Upper lobe of right lung (tissue), 1 donor: ENCODE data around the gene CALU. TPM values are rescaled to one million over a fixed set of nuclear protein-coding genes. Genes with fewer than 3 reads are reported as not detected.

Experiments used
- ATAC-seq: fragments of 200-7000 bp; cut with Tn5 transposase; one replicate; pipeline ENCODE4 v1.9.1; 2020; ENCODE audit warnings: mild to moderate bottlenecking, moderate library complexity
- DNase-seq: peaks from one replicate; pipeline ENCODE4 v3.0.0-alpha.2; 2020
- H3K27ac ChIP-seq: fragments of 200-600 bp; one replicate; pipeline ENCODE4 v1.8.0; 2022
- H3K27me3 ChIP-seq: fragments of 200-600 bp; one replicate; pipeline ENCODE4 v1.8.0; 2022; ENCODE audit warnings: mild to moderate bottlenecking
- H3K36me3 ChIP-seq: fragments of 200-600 bp; one replicate; pipeline ENCODE4 v1.8.0; 2022
- H3K4me1 ChIP-seq: fragments of 200-600 bp; one replicate; pipeline ENCODE4 v1.8.0; 2022
- H3K4me3 ChIP-seq: fragments of 200-600 bp; one replicate; pipeline ENCODE4 v1.8.0; 2022; ENCODE audit warnings: mild to moderate bottlenecking
- H3K9me3 ChIP-seq: fragments of 200-600 bp; one replicate; pipeline ENCODE4 v1.8.0; 2022
- CTCF ChIP-seq: fragments of 200-600 bp; IDR thresholded peaks from one replicate; pipeline ENCODE4 v1.8.0; 2022; ENCODE audit warnings: antibody characterized with exemption
- intact Hi-C: fragments of 100-400 bp; cut with DNase I; formaldehyde crosslinking; loops from one replicate; pipeline ENCODE4 v1.11.0; 2022
- total RNA-seq: library from RNA; stranded (reverse); fragmentation: NEBNext Ultra II Directional; extraction: Animal tissue kit (Norgen Biotek cat#: 25700); gene quantifications from one replicate; pipeline ENCODE4 v1.2.1, GENCODE V29; 2021
- donor health status: DM: no; HTN: yes; CAD: no; lungs with severe emphysema.

Gene CALU
- total RNA-seq, 1 donor from 2014 or later: 100 TPM

- H3K27ac ChIP-seq: no peak overlapping the region
- DNase-seq (no peak), ATAC-seq (no peak)
- no peak for TF ChIP-seq CTCF
- H3K4me1 ChIP-seq: no peaks in the 10 kb centered on the region
- H3K9me3 ChIP-seq: no peaks in the 10 kb centered on the region
- H3K27me3 ChIP-seq: no peaks in the 10 kb centered on the region
- no peak overlapping the region for H3K4me3 ChIP-seq
- H3K36me3 ChIP-seq: no peaks in the 10 kb centered on the region
- intact Hi-C loops: no loop called here
Measured at GRCh38 chr7:128810473-128810872, 71.3 kb downstream of the CALU start.

DNA sequence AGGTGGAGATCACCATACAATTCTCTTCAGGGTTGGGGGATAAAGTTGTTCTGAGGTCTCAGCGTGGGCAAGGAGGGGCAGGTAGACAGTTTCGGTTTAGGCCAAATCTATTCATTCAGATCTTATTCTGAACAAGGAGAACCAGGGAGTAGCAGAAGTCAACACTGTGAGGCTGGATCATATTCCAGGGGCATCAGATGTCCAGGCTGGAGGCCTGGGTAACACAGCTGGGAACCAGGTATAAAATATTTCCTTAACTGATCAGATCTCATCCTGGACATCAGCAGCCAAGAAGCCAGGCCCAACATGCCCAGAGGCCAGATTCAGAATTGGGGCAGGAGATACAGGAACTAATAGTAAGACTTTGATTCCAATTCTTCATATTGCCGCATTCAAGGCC lies 71.8 kb downstream of the CALU start:
- intact Hi-C loops: no loop called here
- no peak for TF ChIP-seq CTCF
- no peak overlapping the region for H3K27ac ChIP-seq
- no peaks in the 10 kb centered on the region for H3K27me3 ChIP-seq
- ATAC-seq: no peak
- no peaks in the 10 kb centered on the region for H3K36me3 ChIP-seq
- no peaks in the 10 kb centered on the region for H3K4me1 ChIP-seq
- no peaks in the 10 kb centered on the region for H3K9me3 ChIP-seq
- DNase-seq: no peak
- H3K4me3 ChIP-seq: no peak overlapping the region

GRCh38 chr7:128811631-128812430 lies 72.7 kb downstream of the CALU start:
- H3K36me3 ChIP-seq: no peaks in the 10 kb centered on the region
- intact Hi-C loops: no loop called here
- H3K4me1 ChIP-seq: no peaks in the 10 kb centered on the region
- ATAC-seq (no peak), DNase-seq (no peak)
- no peak overlapping the region for H3K27ac ChIP-seq
- no peak overlapping the region for H3K4me3 ChIP-seq
- TF ChIP-seq CTCF: no peak
- no peaks in the 10 kb centered on the region for H3K27me3 ChIP-seq
- no peaks in the 10 kb centered on the region for H3K9me3 ChIP-seq

GRCh38 chr7:128812514-128813168 lies 73.5 kb downstream of the CALU start:
- ATAC-seq: peak; percentile 42
- intact Hi-C loops: no loop called here
- no peaks in the 10 kb centered on the region for H3K4me1 ChIP-seq
- H3K9me3 ChIP-seq: no peaks in the 10 kb centered on the region
- peaks cover 3% of the 10 kb centered on the region for H3K27me3 ChIP-seq
- H3K4me3 ChIP-seq: no peak overlapping the region
- no peak overlapping the region for H3K27ac ChIP-seq
- no peaks in the 10 kb centered on the region for H3K36me3 ChIP-seq
- no peak for DNase-seq
- no peak for TF ChIP-seq CTCF

GRCh38 chr7:128814499-128814898 lies 75.3 kb downstream of the CALU start:
- Histone ChIP-seq H3K4me3 (no peak overlapping the region), H3K36me3 (no peaks in the 10 kb centered on the region), H3K27me3 (peaks cover 5% of the 10 kb centered on the region), H3K27ac (no peak overlapping the region), H3K4me1 (no peaks in the 10 kb centered on the region), H3K9me3 (no peaks in the 10 kb centered on the region)
- no peak for ATAC-seq
- DNase-seq: no peak
- TF ChIP-seq CTCF: no peak
- intact Hi-C loops: no loop called here
